SIG-M5 treated with dmso at 0.1 percent for 504 hours (cell line): ENCODE data around the gene IGFBPL1.

Experiments used
- DNase-seq: peaks from one replicate; lab custom pipeline; 2025; ENCODE audit not compliant: unreplicated experiment; lab: John Stamatoyannopoulos, UW

Gene IGFBPL1

GRCh38 chr9:38357350-38358114 lies 66.7 kb downstream of the IGFBPL1 start:
- no peak for DNase-seq

- DNase-seq, result no peak
These were observed 67.4 kb downstream of the IGFBPL1 start for GRCh38 chr9:38356851-38357250.
